ENCODE measurements around the gene SGSM1.
A peak's percentile ranks its signal among the peaks of the same experiment; 100 is the strongest.

The SGSM1 gene, protein sequence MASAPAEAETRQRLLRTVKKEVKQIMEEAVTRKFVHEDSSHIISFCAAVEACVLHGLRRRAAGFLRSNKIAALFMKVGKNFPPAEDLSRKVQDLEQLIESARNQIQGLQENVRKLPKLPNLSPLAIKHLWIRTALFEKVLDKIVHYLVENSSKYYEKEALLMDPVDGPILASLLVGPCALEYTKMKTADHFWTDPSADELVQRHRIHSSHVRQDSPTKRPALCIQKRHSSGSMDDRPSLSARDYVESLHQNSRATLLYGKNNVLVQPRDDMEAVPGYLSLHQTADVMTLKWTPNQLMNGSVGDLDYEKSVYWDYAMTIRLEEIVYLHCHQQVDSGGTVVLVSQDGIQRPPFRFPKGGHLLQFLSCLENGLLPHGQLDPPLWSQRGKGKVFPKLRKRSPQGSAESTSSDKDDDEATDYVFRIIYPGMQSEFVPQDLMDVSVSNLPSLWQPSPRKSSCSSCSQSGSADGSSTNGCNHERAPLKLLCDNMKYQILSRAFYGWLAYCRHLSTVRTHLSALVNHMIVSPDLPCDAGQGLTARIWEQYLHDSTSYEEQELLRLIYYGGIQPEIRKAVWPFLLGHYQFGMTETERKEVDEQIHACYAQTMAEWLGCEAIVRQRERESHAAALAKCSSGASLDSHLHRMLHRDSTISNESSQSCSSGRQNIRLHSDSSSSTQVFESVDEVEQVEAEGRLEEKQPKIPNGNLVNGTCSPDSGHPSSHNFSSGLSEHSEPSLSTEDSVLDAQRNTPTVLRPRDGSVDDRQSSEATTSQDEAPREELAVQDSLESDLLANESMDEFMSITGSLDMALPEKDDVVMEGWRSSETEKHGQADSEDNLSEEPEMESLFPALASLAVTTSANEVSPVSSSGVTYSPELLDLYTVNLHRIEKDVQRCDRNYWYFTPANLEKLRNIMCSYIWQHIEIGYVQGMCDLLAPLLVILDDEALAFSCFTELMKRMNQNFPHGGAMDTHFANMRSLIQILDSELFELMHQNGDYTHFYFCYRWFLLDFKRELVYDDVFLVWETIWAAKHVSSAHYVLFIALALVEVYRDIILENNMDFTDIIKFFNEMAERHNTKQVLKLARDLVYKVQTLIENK

DNA sequence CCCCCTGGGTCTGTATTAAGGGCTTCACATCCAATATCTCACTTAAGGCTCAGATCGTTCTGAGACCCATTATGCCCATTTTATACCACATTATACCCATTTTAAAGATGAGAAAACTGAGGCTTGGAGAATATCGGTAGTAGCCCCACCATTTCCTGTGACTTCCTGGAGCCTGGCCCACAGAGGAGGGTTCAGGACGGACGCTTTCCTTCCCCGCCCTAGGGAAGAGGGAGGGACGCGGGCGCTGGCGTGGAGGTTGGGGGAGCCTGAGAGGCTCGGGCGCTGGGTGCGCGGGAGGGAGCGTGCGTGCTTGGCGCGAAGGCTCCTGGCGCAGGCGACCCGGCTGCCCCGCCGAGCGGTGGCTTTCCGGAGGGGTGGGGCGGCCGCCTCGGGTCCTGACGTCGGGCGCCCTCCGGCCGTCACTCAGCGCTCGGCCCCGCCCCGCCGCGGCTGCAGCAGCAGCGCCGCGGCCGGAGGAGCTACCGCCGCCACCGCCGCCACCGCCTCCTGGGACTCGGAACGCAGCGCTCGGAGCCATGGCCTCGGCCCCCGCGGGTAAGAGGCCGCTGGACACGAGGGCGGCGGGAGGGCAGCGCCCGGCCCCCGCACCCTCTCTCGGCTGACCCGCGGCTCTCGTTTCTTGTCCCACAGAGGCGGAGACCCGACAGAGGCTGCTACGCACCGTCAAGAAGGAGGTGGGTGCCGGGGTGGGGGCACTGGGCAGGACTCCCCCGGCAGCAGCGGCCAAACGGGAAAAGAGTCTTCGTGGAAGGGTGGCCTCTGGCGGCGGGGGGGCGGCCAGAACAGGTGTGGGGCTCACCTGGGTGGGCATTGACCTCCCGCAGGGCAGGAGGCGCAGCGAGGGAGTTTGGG, at the start of gene SGSM1:
TSS of gene SGSM1 (plus strand) at position 422 of the 873 bp plus-strand sequence. CDS start at position 537, 115 bp downstream.
- no peak for DNase-seq (ENCODE audit: low read depth)

DNA sequence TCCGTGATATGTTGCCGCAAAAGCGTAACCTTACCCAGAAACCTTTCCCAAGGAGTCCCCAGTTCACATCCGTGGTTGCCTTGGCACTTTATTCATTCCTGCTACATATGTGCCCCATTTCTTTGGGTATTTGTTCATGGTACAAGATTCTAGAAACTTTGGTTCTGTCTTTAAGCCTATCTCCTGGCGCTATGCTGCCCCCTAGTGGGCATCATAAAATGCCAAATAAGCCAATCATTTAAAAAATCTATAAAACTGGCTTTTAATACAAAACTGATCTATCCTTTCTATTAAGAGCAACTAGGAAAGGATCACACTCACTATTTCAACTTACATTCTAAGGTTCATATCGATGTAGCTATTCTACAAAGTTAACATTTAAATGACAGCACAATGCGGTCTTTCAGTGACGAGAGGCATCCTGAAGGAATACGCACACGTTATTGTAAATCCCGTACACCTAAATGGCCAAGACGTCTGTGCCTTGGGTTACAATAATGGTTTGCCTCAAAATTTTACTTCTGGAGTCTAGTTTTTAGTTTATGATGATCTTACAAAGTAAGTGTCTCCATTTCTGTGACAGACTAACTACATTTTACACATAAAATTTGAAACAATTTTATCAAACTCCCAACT, 47.7 kb upstream of the SGSM1 start:
- DNase-seq (ENCODE audit: low read depth): peak; percentile 43

DNA sequence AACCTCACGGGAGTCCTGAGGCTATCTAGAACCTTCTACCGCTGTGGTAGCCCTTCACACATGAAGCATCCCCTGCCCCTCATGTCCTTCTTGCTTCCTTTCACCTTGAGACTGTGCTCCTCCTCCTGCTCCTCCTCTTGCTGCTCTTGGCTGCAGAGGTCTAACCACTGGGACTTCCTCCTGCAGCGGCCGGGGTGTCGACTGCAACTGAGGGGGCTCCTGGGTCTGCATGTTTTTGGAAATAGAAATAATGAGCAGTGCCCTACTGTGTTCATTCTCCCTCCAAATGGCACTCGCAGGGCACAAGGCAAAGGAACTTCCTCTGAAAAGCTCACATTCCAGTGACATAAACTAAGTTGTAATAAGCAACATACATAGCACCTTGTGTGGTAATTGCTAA, 46.2 kb upstream of the SGSM1 start:
- no peak for DNase-seq (ENCODE audit: low read depth)

DNA sequence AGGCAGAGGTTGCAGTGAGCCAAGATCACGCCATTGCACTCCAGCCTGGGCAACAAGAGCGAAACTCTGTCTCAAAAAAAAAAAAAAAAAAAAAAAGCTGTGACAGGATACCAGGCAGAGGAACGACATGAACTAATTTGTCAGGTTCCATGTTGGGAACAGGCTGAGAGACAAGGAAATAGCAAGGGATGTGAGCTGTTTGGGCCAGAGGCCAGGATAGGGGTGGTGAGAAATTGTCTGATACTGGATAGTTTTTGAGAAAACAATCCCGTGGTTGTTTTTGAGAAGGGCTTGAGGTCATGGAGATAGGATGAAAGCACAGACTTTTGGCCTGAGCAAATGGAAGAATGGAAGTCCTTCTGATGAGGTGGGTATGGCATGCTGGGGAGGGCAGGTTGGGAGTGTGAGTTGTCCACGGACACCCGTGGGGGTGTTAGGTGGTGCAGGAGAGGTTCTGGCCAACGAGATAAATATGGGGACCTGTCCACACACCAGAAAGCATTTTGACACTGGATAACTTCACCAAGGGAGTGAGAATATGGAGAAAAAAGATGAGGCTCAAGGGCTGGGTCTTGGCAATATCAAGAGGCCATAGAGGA, 45.2 kb upstream of the SGSM1 start:
- DNase-seq (ENCODE audit: low read depth): no peak

DNA sequence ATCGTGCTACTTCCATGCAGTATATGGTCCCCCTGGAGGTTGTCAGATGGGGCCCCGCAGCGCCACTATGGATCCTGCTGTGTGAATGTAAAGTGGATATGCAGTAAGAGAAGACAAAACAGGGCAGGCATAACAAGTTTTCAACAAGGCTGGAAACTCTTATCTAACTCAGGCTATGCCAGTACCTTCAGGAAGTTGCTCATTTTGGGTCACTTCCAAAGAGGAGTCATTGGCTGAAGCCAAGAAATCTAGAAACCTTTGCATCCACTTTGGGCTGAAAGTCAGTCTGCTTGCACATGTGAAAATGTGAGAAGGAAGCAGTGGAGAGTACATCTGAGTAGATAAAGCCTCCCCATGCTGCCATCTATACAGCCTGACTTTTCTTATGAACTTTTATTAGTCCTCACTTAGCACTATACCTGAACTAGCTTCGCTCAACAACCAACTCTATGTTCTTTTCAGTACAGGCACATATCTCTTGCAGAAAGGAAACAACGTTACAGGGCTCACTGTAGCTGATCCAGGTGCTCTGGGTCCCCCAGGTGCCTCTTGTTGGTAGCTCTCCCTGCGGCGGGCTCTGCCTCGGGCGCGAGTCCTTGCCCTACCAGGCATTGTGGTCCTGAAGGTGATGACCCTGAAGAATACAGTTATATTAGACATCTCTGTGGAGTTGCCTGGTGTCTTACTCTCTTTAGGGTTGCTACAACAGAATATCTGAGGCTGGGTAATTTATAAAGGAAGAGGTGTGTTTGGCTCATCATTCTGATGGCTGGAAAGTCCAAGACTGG, 43.9 kb upstream of the SGSM1 start:
- DNase-seq (ENCODE audit: low read depth): no peak

DNA sequence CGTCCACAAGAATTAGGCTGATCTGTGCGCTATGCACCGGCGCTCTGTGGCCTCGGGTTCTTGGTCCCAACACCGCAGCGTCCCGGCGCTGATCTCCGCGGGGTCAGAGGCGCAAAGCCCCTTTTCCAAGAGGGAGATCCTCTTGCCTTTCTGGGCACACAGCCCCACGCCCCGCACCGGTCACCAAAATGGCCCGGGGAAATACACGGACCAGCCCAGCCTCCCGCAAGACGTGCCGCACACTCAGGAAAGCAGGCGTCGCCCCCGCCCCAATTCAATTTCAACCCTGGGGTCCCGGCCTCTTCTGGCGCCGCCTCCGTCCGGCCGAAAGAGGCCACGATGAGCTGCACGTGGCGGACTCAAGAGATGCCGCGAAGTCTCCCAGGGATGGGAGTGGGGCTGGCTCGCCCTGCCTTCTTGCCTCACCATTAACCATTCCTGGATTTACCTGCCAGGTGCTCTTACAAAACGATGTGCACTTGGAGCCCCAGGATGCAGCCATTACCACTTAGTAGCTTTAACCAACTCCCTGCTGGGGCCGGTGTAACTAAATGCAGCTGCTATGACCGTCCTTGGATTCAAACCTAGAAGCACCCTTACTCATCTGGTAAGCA, 42.0 kb upstream of the SGSM1 start:
- no peak for DNase-seq (ENCODE audit: low read depth)

DNA sequence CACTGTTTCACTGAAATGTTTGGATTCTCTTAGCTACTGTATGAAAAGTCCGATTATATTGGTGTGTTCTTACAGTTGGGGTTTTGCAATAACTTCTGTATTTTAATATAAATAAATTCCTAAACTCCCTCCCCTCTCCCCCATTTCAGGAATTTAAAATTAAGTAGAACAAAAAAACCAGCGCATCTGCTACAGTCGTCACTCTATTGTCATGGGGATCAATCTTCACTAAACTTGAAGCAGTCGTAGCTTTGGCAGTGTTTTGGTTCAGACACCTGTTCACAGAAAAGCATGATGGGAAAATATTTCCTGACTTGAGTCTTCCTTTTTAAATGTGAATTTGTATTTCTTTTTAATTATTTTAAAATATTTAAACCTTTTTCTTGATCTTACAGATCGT, 40.8 kb upstream of the SGSM1 start:
- DNase-seq (ENCODE audit: low read depth): no peak

DNA sequence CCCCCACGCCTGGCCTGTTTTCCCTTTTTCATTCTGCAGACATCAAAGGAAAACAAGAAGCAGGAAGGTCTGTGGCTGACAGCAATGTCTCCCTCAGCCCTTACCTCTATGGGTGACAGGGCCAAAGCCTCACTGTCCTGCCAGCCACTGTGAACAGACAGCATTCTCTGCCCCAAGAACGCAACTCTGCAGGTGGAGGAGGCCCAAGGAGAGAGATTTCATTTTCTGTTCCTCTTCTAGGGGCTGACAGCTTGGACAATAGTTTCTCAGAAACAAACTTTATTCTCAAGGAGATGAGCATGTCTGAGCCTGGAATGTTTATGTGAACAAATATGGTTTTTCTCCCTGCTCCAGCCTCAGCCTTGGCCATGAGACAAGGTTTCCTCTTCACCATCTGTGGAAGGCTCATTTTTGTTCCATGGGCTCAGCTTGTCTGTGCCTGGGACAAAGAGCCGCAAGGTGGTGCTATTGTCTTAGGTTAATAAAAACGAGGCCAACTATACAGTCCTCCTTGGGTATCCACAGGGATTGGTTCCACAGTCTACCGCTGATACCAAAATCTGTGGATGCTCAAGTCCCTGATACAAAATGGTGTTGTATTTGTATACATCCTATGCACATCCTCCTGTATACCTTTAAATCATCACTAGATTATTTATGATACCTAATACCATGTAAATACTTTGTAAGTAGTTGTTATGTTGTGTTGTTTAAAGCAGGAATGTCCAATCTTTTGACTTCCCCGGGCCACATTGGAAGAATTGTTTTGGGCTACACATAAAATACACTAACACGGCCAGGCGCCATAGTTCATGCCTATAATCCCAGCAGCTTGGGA, 37.3 kb upstream of the SGSM1 start:
- peak; percentile 21 for DNase-seq (ENCODE audit: low read depth)

DNA sequence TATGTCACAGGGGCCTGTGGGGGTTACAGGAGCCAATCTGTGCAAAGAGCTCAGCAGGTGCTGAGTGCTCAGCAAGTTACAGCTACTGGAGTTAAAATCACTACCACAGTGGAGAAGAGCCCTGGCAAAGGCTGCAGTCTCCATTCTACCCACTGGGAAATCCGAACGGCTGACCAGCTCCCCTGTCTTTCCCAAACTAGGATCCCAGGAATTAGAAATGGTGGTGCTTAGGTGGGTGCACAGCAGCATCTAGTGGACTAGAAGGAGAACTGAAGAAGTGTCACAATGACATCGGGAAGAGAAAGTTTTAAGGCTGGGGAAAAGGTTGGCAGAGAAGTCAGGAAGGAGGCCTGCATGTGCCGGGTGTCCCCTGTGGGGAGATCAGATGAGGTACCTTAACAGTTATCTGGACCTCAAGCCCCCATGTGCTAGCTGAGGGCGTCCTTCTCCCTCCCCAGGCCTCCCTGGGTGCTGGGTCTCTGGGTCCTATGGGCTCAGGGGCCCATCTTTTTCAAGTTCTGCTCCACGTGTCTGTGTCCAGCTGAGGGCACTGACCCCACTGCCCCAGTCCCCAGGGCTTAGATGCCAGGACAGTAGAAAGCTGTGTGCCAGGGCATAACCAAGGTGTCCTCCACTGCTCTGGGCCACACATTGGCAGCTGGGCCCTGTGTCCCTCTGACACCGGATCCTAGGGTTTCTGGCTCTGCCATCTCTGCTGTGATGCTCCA, 33.4 kb upstream of the SGSM1 start:
- DNase-seq (ENCODE audit: low read depth): peak; percentile 13

DNA sequence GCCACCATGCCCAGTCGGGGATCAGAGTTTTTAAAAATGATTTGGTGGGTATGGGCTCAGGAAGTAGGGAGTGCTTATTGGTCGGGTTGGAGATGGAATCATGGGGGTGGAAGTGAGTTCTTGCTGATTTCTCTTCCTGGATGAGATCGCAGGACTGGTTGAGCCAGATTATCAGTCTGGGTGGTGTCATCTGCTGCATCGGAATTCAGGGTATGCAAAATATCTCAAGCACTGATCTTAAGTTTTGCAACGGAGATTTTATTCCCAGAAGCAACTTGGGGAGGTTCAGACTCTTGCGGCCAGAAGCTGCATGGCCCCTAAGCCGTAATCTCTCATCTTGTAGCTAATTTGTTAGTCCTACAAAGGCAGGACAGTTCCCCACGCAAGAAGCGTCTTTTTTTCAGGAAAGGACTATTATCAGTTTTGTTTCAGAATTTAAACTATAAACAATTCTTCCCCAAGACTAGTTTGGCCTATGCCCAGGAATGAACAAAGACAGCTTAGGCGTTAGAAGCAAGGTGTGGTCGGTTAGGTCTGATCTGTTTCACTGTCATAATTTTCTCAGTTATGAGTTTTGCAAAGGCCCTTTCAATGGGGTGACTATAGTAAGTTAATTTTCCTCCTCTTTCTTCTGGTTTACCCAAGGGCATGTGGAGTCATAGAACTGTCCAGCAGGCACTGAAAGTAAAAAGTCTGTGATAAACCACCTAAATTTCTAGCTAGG, 30.1 kb upstream of the SGSM1 start:
- DNase-seq (ENCODE audit: low read depth): no peak

DNA sequence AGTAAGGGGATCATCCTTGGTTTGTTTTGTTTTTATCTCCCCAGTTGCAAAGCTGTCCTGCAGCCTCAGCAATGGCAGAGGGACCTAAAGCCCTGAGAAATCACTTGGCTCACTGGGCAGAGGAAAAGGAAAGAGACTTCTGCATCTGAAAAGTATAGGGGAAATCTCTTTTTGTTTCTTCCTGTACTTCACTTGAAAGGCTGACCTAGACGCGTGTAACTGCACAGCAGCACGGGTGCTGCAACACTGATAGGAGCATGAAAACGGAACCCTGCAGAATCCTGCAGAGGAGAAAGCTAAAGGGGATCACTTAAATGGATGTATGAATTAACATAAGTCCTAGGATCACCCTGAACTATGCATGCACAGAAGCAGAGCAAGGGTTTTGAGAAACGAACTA, 29.5 kb upstream of the SGSM1 start:
- DNase-seq (ENCODE audit: low read depth): no peak

DNA sequence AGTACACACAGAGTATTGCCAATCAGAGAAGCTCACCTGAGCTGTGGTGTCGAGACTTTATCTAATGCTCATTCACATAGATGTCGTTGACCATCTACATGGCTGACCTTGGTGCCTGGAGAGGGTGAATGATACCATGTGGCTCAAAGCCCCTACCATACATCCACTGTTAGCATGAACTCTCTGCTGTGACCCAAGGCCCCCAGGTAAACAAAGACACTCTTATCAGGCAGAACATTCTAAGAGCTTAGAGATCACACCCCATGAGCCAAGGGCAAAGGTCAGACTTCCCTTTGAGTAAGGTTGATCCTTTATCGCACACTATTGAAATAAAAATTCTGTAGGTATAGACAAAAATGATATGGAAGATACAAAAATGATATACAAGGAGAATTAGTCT, 16.5 kb upstream of the SGSM1 start:
- DNase-seq (ENCODE audit: low read depth): no peak

DNA sequence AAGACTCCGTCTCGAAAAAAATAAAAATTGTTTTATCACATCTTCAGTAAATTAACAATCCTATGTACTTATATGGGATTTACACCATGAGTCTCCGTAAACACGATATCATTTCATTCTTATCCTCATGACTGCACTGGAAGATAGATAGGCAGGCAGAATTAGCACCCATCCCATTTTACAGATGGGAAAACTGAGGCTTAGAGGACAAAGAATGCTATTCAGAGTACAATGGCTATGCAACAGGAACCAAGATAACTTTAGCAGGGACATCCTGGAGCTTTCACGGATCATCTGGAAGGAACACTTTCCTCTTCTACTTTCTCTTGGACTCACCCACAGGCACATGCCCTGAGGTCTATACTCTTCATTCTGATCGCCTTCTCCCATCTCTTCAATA, 14.6 kb upstream of the SGSM1 start:
- DNase-seq (ENCODE audit: low read depth): no peak

DNA sequence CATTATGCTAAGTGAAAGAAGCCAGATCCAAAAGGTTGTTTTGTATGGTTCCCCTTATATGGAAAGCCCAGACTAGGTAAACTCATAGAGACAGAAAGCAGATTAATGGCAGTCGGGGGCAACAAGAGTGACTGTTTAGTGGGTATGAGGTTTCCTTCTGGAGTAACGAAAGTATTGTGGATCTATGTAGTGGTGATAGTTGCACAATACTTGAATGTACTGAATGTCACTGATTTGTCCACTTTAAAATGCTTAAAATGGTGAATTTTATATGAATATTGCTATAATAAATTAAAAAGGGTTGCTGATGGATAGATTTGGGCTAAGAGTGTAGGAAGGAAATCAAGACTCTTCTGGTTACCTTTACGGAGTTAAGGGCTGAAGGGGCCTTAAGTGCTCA, 10.0 kb upstream of the SGSM1 start:
- DNase-seq (ENCODE audit: low read depth): no peak

DNA sequence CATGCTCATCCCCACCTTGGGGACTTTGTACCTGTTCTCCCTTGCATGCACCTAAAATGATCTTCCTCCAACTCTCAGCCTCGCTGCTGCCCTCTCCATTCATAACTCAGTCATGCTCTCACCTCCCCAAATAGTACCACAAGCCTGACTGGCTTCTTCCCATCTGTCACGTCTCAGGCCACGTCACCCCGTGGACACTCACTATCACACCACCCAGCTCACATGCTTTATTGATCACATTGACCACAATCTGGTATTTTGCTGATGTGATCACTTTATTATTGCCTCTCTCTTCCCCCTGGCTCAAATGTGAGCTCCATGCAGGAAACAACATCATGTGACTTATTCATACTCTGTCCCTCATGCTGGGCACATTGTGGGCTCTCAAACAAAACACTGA, 9.2 kb upstream of the SGSM1 start:
- no peak for DNase-seq (ENCODE audit: low read depth)

DNA sequence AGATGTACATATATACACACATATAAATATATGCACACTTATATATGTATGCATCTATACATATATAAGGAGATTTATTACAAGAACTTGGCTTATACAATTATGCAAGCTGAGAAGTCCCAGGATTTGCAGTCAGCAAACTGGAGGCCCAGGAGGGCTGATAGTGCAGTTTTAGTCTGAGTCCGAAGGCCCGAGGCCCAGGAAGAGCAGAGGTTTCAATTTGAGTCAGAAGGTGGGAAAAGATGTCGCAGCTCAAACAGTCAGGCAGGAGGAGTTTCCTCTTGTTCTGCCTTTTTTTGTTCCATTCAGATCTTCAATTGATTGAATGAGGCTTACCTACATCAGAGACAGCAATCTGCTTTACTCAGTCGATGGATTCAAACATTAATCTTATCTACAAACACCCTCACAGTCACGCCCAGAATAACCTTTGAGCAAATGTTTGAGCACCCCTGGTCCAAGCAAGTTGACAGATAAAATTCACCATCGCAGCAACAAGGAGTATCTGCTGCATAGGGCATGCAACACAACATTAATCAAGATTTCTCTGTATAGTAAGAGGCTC, 4.0 kb upstream of the SGSM1 start:
- DNase-seq (ENCODE audit: low read depth): no peak

DNA sequence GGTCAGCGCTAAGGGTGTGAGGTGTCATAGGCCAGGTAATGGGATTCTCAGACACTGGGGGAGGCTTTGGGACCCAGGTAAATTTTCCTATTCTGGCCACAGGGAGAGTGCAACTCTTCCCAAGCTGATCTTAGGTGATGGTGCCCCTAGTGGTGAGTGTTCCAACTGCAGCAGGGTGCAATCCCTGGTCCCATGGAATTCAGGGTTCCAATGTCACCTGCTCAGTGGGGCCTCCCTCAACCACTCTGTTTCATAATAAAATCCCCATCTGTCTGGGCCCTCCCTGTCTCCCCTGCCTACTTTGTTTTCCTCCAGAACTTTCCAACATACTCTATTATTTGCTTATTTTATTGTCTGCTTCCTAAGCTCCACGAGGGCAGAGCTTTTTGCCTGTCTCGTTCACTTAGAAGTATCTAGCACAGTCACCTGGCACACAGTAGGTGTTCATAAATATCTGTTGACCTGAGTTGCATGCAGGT, 2.9 kb upstream of the SGSM1 start:
- DNase-seq (ENCODE audit: low read depth): no peak

Data from fibroblast of the conjunctiva (primary cell).